A673 (cell line): ENCODE results near the gene ARHGEF33. TPM values are rescaled to one million over a fixed set of nuclear protein-coding genes. Genes with fewer than 3 reads are reported as not detected.

Experiments
- BruUV-seq: library from RNA; stranded (reverse); fragments of 400-500 nt; replicated peaks from 2 replicates; lab custom pipeline; 2021; lab: Mats Ljungman, UMichigan
- CTCF ChIA-PET: fragments of 300-600 bp; sonication (Branson Sonifier 250); formaldehyde crosslinking; loops from one replicate; lab custom pipeline; 2022; ENCODE audit warnings: antibody characterized with exemption; lab: Charles Lee
- POLR2A ChIA-PET: fragments of 300-600 bp; sonication (Branson Sonifier 250); formaldehyde crosslinking; loops from one replicate; lab custom pipeline; 2022; ENCODE audit warnings: antibody characterized with exemption; ENCODE audit not compliant: low non-redundant PET; lab: Charles Lee
- DNase-seq: peaks from one replicate; pipeline ENCODE4 v3.0.0-alpha.2; 2015; ENCODE audit warnings: low spot score
- H3K27ac ChIP-seq: fragments of 200-600 bp; sonication (generic); 2 replicates; pipeline ENCODE4 v1.5.1; 2016; ENCODE audit warnings: mixed run types, low read depth, mild to moderate bottlenecking, mixed read lengths, antibody characterized with exemption, low read length; ENCODE audit not compliant: poor library complexity, severe bottlenecking
- H3K27me3 ChIP-seq: fragments of 200-600 bp; sonication (generic); replicated peaks from 2 replicates; pipeline ENCODE4 v1.6.1; 2017; ENCODE audit warnings: mixed run types, low read depth, mild to moderate bottlenecking, mixed read lengths, antibody characterized with exemption, low read length; ENCODE audit not compliant: insufficient read depth, poor library complexity
- H3K36me3 ChIP-seq: fragments of 200-600 bp; sonication (generic); 2 replicates; pipeline ENCODE4 v1.6.1; 2016; ENCODE audit warnings: mixed run types, mild to moderate bottlenecking, mixed read lengths, antibody characterized with exemption, low read length; ENCODE audit not compliant: insufficient read depth, poor library complexity, severe bottlenecking
- H3K4me1 ChIP-seq: fragments of 200-600 bp; sonication (generic); 2 replicates; pipeline ENCODE4 v1.6.1; 2017; ENCODE audit warnings: mixed run types, mild to moderate bottlenecking, mixed read lengths, antibody characterized with exemption, low read length; ENCODE audit not compliant: insufficient read depth, poor library complexity, severe bottlenecking
- H3K4me3 ChIP-seq: fragments of 200-600 bp; sonication (generic); 2 replicates; pipeline ENCODE4 v1.5.1; 2016; ENCODE audit warnings: low read depth, mixed run types, mild to moderate bottlenecking, mixed read lengths, low read length; ENCODE audit not compliant: poor library complexity, severe bottlenecking
- H3K9me3 ChIP-seq: fragments of 200-600 bp; sonication (generic); 2 replicates; pipeline ENCODE4 v1.6.1; 2016; ENCODE audit warnings: mixed run types, low read depth, mild to moderate bottlenecking, mixed read lengths, antibody characterized with exemption, low read length; ENCODE audit not compliant: poor library complexity, severe bottlenecking
- CTCF ChIP-seq: fragments of 300-800, 200-600 bp; sonication (generic); conservative IDR thresholded peaks from 2 replicates; pipeline ENCODE4 v1.5.1; 2017; ENCODE audit warnings: low read depth, mild to moderate bottlenecking, antibody characterized with exemption, low read length, moderate library complexity, mixed read lengths
- EZH2 ChIP-seq: fragments of 200-600 bp; sonication (generic); IDR thresholded peaks from 2 replicates; pipeline ENCODE4 v1.6.1; 2017; ENCODE audit warnings: borderline replicate concordance, low read depth, mild to moderate bottlenecking, mixed read lengths, antibody characterized with exemption, low read length; ENCODE audit not compliant: poor library complexity, severe bottlenecking
- intact Hi-C: fragments of 100-400 bp; cut with micrococcal nuclease; formaldehyde crosslinking; loops from one replicate; pipeline ENCODE4 v1.10.0; 2022; ENCODE audit not compliant: unreplicated experiment
- total RNA-seq: library from RNA; stranded (reverse); gene quantifications from 2 replicates; pipeline ENCODE4 v1.2.3, GENCODE V29; 2021

The ARHGEF33 gene
- total RNA-seq, 1 experiment from 2014 or later = 0.09 TPM

- peaks cover 2% of the 10 kb centered on the region for H3K4me1 ChIP-seq
- BruUV-seq = no TSS peak
- ChIA-PET POLR2A (no interaction called here), CTCF (no interaction called here)
- no peak for TF ChIP-seq CTCF
- no peak for TF ChIP-seq EZH2
- H3K27ac ChIP-seq = no peak overlapping the region
- DNase-seq = no peak
- intact Hi-C loops = no loop called here
- no peak overlapping the region for H3K4me3 ChIP-seq
- H3K27me3 ChIP-seq = no peaks in the 10 kb centered on the region
- H3K36me3 ChIP-seq = peaks cover 9% of the 10 kb centered on the region
- no peaks in the 10 kb centered on the region for H3K9me3 ChIP-seq
These were observed 18.2 kb upstream of the ARHGEF33 start for GRCh38 chr2:38871432-38871831.

GRCh38 chr2:38873763-38874162 is 15.9 kb upstream of the ARHGEF33 start:
- H3K4me1 ChIP-seq = peaks cover 6% of the 10 kb centered on the region
- ChIA-PET CTCF (no interaction called here), POLR2A (interaction anchor here (0.6 kb wide), 1 partner anchor 84 kb away, joined by 5 read pairs; no protein-coding TSS in a partner anchor)
- intact Hi-C loops = no loop called here
- no peak for DNase-seq
- no peaks in the 10 kb centered on the region for H3K9me3 ChIP-seq
- no peak overlapping the region for H3K4me3 ChIP-seq
- H3K36me3 ChIP-seq = no peaks in the 10 kb centered on the region
- TF ChIP-seq EZH2 = no peak
- TF ChIP-seq CTCF = no peak
- no peaks in the 10 kb centered on the region for H3K27me3 ChIP-seq
- no TSS peak for BruUV-seq
- H3K27ac ChIP-seq = no peak overlapping the region

- Histone ChIP-seq H3K36me3 (no peaks in the 10 kb centered on the region), H3K27ac (peak overlapping the region; percentile 18), H3K4me3 (peak overlapping the region; percentile 87), H3K9me3 (no peaks in the 10 kb centered on the region), H3K27me3 (no peaks in the 10 kb centered on the region), H3K4me1 (peaks cover 6% of the 10 kb centered on the region)
- intact Hi-C loops = no loop called here
- no peak for DNase-seq
- TF ChIP-seq EZH2 = no peak
- TF ChIP-seq CTCF = no peak
- no TSS peak for BruUV-seq
- POLR2A ChIA-PET = no interaction called here
- CTCF ChIA-PET = no interaction called here
These were observed 14.5 kb upstream of the ARHGEF33 start for GRCh38 chr2:38875227-38875575.
